HCT116 (cell line): ENCODE results near the gene PCDH19.

ENCODE experiments used
- CEBPB ChIP-seq: IDR thresholded peaks from 2 replicates; pipeline ENCODE4 v1.6.1; 2012; ENCODE audit warnings: low read depth
- CTCF ChIP-seq, 3 experiments: fragments of 200-600 bp in 1 of 3; sonication (generic) in 1 of 3; IDR thresholded peaks in 2 of 3; conservative IDR thresholded peaks in 1 of 3; 2 replicates each; pipeline ENCODE4 v1.5.1; 2012 to 2017; ENCODE audit warnings: low read depth in 2 of 3, low read length in 2 of 3, antibody characterized with exemption in 1 of 3, borderline replicate concordance in 1 of 3, control low read depth in 1 of 3, mild to moderate bottlenecking in 1 of 3, mixed read lengths in 1 of 3, mixed run types in 1 of 3, moderate library complexity in 1 of 3; ENCODE audit not compliant: insufficient read depth in 1 of 3
- EZH2 ChIP-seq: fragments of 200-600 bp; sonication (generic); IDR thresholded peaks from 2 replicates; pipeline ENCODE4 v1.6.1; 2017; ENCODE audit warnings: antibody characterized with exemption, mixed run types
- JUND ChIP-seq: IDR thresholded peaks from 2 replicates; pipeline ENCODE4 v1.6.1; 2012
- MAX ChIP-seq: IDR thresholded peaks from 2 replicates; pipeline ENCODE4 v1.6.1; 2012
- POLR2A ChIP-seq: IDR thresholded peaks from 2 replicates; pipeline ENCODE4 v1.7.0; 2011; ENCODE audit warnings: borderline replicate concordance; ENCODE audit not compliant: insufficient read depth, insufficient read length; ENCODE audit errors: extremely low read depth
- POLR2AphosphoS5 ChIP-seq: IDR thresholded peaks from 2 replicates; pipeline ENCODE4 v1.6.1; 2011; ENCODE audit warnings: mild to moderate bottlenecking, low read depth, low read length, moderate library complexity
- SIN3A ChIP-seq: IDR thresholded peaks from 2 replicates; pipeline ENCODE4 v1.6.1; 2012; ENCODE audit warnings: low read depth
- SP1 ChIP-seq: IDR thresholded peaks from 2 replicates; pipeline ENCODE4 v1.6.1; 2012; ENCODE audit warnings: low read depth
- TCF7L2 ChIP-seq: IDR thresholded peaks from 2 replicates; pipeline ENCODE4 v1.7.0; 2011; ENCODE audit warnings: borderline replicate concordance, inconsistent platforms; ENCODE audit not compliant: insufficient read depth, insufficient read length; ENCODE audit errors: extremely low read depth
- ZNF274 ChIP-seq: fragments of 200-500 bp; sonication (Bioruptor generic); IDR thresholded peaks from 2 replicates; pipeline ENCODE4 v1.6.1; 2014; ENCODE audit warnings: mild to moderate bottlenecking, low read depth, low read length, inconsistent platforms
- TF ChIP-seq, protein P1 (sequence below): IDR thresholded peaks from 2 replicates; pipeline ENCODE4 v1.6.1; 2011; ENCODE audit warnings: mild to moderate bottlenecking, low read length, moderate library complexity; ENCODE audit not compliant: insufficient replicate concordance; ENCODE audit errors: extremely low read depth

GRCh38 chrX:100264200-100264599 lies 145.9 kb downstream of the PCDH19 start:
- TF ChIP-seq CTCF (IDR thresholded peaks at IDR 0.05 in 2 of 3, conservative IDR thresholded peaks at IDR 0.05 in 1 of 3; ENCODE audit: borderline replicate concordance in 1 of 3, insufficient read depth in 1 of 3, low read depth in 2 of 3, low read length in 2 of 3) (no peak), POLR2A (no peak), CEBPB (no peak), JUND (no peak), ZNF274 (no peak), SIN3A (no peak), TCF7L2 (no peak), MAX (no peak), SP1 (no peak), POLR2AphosphoS5 (no peak), EZH2 (no peak)
- TF ChIP-seq, protein P1, sequence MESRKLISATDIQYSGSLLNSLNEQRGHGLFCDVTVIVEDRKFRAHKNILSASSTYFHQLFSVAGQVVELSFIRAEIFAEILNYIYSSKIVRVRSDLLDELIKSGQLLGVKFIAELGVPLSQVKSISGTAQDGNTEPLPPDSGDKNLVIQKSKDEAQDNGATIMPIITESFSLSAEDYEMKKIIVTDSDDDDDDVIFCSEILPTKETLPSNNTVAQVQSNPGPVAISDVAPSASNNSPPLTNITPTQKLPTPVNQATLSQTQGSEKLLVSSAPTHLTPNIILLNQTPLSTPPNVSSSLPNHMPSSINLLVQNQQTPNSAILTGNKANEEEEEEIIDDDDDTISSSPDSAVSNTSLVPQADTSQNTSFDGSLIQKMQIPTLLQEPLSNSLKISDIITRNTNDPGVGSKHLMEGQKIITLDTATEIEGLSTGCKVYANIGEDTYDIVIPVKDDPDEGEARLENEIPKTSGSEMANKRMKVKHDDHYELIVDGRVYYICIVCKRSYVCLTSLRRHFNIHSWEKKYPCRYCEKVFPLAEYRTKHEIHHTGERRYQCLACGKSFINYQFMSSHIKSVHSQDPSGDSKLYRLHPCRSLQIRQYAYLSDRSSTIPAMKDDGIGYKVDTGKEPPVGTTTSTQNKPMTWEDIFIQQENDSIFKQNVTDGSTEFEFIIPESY: no peak
